ENCODE results near the gene SYT2.

GRCh38 chr1:202590126-202590525, 120.1 kb downstream of the SYT2 start:
- TF ChIP-seq CTCF (conservative IDR thresholded peaks at IDR 0.05; ENCODE audit: low read depth, low read length): no peak
- no peak for TF ChIP-seq EZH2 (IDR thresholded peaks at IDR 0.05; ENCODE audit: low read length, unreplicated experiment)
- no peak for TF ChIP-seq EZH2phosphoT487 (IDR thresholded peaks at IDR 0.05; ENCODE audit: borderline replicate concordance, low read length)

Measured in PC-3 (cell line).